ENCODE results near the gene TRIM33.

- no peak for TF ChIP-seq SMAD1 (CRISPR knock-in tag; IDR thresholded peaks at IDR 0.05; ENCODE audit: borderline replicate concordance, low read depth)
- TF ChIP-seq CHD2 (IDR thresholded peaks at IDR 0.05; ENCODE audit: low read depth, low read length) = no peak
- no peak for TF ChIP-seq ZNF501 (CRISPR knock-in tag; IDR thresholded peaks at IDR 0.05)
Measured at GRCh38 chr1:114377356-114377755, 133.6 kb downstream of the TRIM33 start.
